Effector memory CD8-positive, alpha-beta T cell (primary cell): Measurements from ENCODE around the gene RIPOR2.

ENCODE experiments used
- ATAC-seq: fragments of 150-1000 bp; cut with Tn5 transposase; replicated peaks from 2 replicates; pipeline ENCODE4 v1.10.0; 2021; ENCODE audit warnings: mild to moderate bottlenecking, moderate library complexity
- DNase-seq, 3 experiments: peaks; one replicate each; pipeline ENCODE4 v3.0.0; 2021
- H3K27ac Mint-ChIP-seq, 2 donors: one replicate each; pipeline ENCODE4 v1.8.0; 2022; ENCODE audit warnings: mild to moderate bottlenecking in 2 of 2, mixed read lengths in 2 of 2, moderate library complexity in 2 of 2
- H3K27me3 Mint-ChIP-seq, 2 donors: one replicate each; pipeline ENCODE4 v1.8.0; 2022; ENCODE audit warnings: mixed read lengths in 2 of 2
- H3K36me3 Mint-ChIP-seq: one replicate; pipeline ENCODE4 v1.8.0; 2022; ENCODE audit warnings: mild to moderate bottlenecking, moderate library complexity, mixed read lengths; ENCODE audit not compliant: insufficient read depth
- H3K4me1 Mint-ChIP-seq, 2 donors: one replicate each; pipeline ENCODE4 v1.8.0; 2022; ENCODE audit warnings: low read depth in 2 of 2, mixed read lengths in 2 of 2
- H3K4me3 Mint-ChIP-seq, 2 donors: one replicate each; pipeline ENCODE4 v1.8.0; 2022; ENCODE audit warnings: mild to moderate bottlenecking in 2 of 2, mixed read lengths in 2 of 2, moderate library complexity in 2 of 2
- H3K9me3 Mint-ChIP-seq, 2 donors: one replicate each; pipeline ENCODE4 v1.8.0; 2022; ENCODE audit warnings: mixed read lengths in 2 of 2

Gene RIPOR2

GRCh38 chr6:24968783-24969182 is 33.0 kb upstream of the RIPOR2 start:
- H3K4me1 Mint-ChIP-seq, result peaks cover 64 to 74% of the 10 kb centered on the region in 2 donors

GRCh38 chr6:24967211-24967610 is 31.5 kb upstream of the RIPOR2 start:
- ATAC-seq (no peak), DNase-seq (no peak)
- Mint-ChIP-seq H3K9me3 (peaks cover 0 to 2% of the 10 kb centered on the region in 2 donors), H3K27ac (peak overlapping the region; percentile 55 to 73), H3K36me3 (peaks cover 2% of the 10 kb centered on the region), H3K4me3 (peak overlapping the region in 1 of 2 donors; percentile 22), H3K4me1 (peaks cover 57 to 68% of the 10 kb centered on the region in 2 donors), H3K27me3 (no peaks in the 10 kb centered on the region)

More at GRCh38 chr6:24968783-24969182, 33.0 kb upstream of the RIPOR2 start:
- ATAC-seq (peak; percentile 87), DNase-seq (no peak)
- H3K4me3 Mint-ChIP-seq, result peak overlapping the region; percentile 43 to 48
- peaks cover 2% of the 10 kb centered on the region for H3K36me3 Mint-ChIP-seq
- H3K27ac Mint-ChIP-seq, result peak overlapping the region; percentile 81 to 94
- peaks cover 0 to 2% of the 10 kb centered on the region in 2 donors for H3K9me3 Mint-ChIP-seq
- no peaks in the 10 kb centered on the region for H3K27me3 Mint-ChIP-seq

DNA sequence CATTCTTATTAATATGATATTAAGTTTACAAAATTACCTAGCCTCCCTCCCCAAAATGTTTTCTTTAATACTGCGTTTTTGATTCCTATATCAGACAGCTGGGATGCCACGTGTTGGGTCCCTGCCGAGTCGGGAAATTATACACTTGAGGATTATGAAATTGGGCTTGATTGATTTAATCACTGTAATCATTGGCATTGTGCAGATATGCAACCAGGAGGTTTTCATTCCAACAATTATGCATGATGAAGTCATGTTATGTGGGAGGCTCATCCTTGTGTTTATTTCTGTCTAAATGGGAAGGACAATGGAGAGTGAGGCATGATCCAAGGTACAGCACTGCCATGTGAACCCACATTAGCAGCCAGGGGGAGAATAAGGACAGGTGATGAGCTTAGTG is 30.6 kb upstream of the RIPOR2 start:
- DNase-seq, result no peak
- Mint-ChIP-seq H3K27me3 (no peaks in the 10 kb centered on the region), H3K4me3 (no peak overlapping the region), H3K36me3 (peaks cover 2% of the 10 kb centered on the region), H3K9me3 (peaks cover 0 to 2% of the 10 kb centered on the region in 2 donors), H3K4me1 (peaks cover 58 to 67% of the 10 kb centered on the region in 2 donors), H3K27ac (peak overlapping the region; percentile 55 to 78)
- no peak for ATAC-seq

DNA sequence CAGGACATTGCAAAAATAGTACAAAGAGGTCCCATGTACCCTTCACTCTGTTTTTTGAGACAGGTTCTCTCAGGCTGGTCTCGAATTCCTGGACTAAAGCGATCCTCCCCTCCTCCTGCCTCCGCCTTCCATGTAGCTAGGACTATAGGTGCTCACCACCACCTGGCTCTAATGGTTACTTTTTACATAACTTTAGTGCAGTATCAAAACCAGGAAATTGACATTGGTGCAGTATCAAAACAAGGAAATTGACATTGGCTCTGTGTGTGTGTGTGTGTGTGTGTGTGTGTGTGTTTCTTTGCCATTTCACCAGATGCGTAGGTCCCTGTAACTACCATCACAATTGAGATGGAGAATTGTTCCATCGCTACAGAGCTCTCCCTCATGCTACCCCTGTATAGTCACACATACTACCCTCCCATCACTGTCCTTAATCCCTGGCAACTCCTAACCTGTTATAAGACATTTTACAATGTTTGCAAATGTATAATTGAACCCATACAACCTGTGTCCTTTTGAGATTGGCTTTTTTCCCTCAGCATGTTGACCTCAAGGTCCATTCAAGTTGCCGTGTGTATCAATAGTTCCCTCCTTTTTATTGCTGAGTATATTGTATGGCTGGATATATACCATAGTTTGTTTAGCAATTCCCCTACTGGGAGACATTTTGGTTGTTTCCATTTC is 28.3 kb upstream of the RIPOR2 start:
- Mint-ChIP-seq H3K9me3 (peaks cover 0 to 2% of the 10 kb centered on the region in 2 donors), H3K27me3 (no peaks in the 10 kb centered on the region), H3K4me1 (peaks cover 59 to 70% of the 10 kb centered on the region in 2 donors), H3K36me3 (peaks cover 2% of the 10 kb centered on the region), H3K27ac (no peak overlapping the region), H3K4me3 (no peak overlapping the region)
- DNase-seq (no peak), ATAC-seq (no peak)

DNA sequence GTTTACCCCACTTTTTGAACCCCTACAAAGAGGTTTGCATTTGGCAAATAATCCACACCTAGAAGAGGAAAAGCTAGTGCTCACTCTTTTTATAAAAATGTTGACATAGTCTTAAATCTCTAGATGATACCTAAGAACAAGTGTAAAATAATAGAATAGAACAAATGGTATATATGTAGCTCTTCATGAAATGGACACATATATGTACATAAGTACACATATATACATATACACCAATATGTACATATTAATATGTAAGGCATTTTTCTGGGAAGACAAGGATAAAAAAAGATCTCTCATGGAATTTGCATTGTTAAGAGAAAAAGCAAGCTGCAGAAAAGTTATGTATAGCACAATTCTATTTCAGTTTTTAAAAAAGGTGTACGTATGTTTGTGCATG is 27.6 kb upstream of the RIPOR2 start:
- DNase-seq (no peak), ATAC-seq (no peak)
- no peak overlapping the region for H3K27ac Mint-ChIP-seq
- no peaks in the 10 kb centered on the region for H3K27me3 Mint-ChIP-seq
- H3K9me3 Mint-ChIP-seq, result peaks cover 0 to 2% of the 10 kb centered on the region in 2 donors
- H3K4me1 Mint-ChIP-seq, result peaks cover 56 to 70% of the 10 kb centered on the region in 2 donors
- no peak overlapping the region for H3K4me3 Mint-ChIP-seq
- H3K36me3 Mint-ChIP-seq, result peaks cover 2% of the 10 kb centered on the region

- H3K9me3 Mint-ChIP-seq, result no peaks in the 10 kb centered on the region
- DNase-seq (no peak), ATAC-seq (no peak)
- peak overlapping the region in 1 of 2 donors; percentile 7 for H3K4me3 Mint-ChIP-seq
- H3K27ac Mint-ChIP-seq, result peak overlapping the region; percentile 71 to 89
- peaks cover 55 to 69% of the 10 kb centered on the region in 2 donors for H3K4me1 Mint-ChIP-seq
- H3K36me3 Mint-ChIP-seq, result peaks cover under 1% of the 10 kb centered on the region
- H3K27me3 Mint-ChIP-seq, result no peaks in the 10 kb centered on the region
These were observed 26.1 kb upstream of the RIPOR2 start for GRCh38 chr6:24961852-24962251.

DNA sequence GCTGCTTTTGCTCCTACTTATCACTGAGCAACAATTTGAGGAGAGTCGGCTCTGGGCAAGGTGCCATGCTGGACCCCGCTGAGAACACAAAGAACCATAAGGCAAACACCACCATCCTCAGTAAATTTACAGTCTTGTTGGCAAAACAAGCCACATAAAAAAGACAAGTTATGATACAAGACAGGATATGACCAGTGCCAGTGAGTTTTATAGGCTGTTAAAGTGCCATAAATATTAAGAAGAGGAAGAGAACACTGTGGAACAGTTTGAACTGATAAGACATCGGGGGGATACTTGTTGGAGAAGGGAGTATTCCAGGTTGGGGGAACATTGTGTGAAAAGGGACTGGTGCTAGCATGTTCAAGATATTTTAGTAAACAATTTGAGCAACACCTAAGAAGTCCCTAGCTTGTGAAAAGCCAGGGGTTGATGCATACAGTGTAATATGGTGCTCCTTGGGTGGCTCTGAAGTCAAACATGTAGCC is 25.3 kb upstream of the RIPOR2 start:
- H3K4me3 Mint-ChIP-seq, result peak overlapping the region; percentile 65 to 69
- H3K27ac Mint-ChIP-seq, result peak overlapping the region; percentile 71 to 89
- no peaks in the 10 kb centered on the region for H3K9me3 Mint-ChIP-seq
- H3K36me3 Mint-ChIP-seq, result no peaks in the 10 kb centered on the region
- H3K27me3 Mint-ChIP-seq, result no peaks in the 10 kb centered on the region
- no peak for DNase-seq
- peak; percentile 76 for ATAC-seq
- peaks cover 53 to 68% of the 10 kb centered on the region in 2 donors for H3K4me1 Mint-ChIP-seq

GRCh38 chr6:24959319-24959718 is 23.6 kb upstream of the RIPOR2 start:
- peak; percentile 36 for ATAC-seq
- no peaks in the 10 kb centered on the region for H3K36me3 Mint-ChIP-seq
- H3K4me3 Mint-ChIP-seq, result peak overlapping the region; percentile 65 to 69

DNA sequence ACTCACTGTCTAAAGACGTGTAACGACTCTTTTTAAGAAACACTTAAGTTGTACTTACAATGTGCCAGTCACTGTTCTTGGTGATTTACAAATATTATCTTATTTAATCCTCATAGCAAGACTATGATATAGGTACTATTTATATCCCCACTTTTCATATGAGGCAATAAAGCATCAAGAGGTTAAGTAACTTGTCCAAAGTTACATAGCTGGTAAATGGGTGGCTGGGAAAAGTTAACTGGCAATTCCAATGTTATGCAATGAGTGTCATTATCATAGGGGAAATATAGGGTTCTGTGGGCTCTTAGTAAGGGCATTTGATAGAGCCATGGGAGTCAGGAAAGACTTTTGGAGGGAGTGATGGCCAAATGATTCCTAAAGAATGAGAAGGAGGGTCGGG is 21.4 kb upstream of the RIPOR2 start:
- H3K27ac Mint-ChIP-seq, result peak overlapping the region; percentile 8 to 79
- H3K36me3 Mint-ChIP-seq, result peaks cover 6% of the 10 kb centered on the region
- peak overlapping the region; percentile 24 to 62 for H3K4me3 Mint-ChIP-seq
- no peak for DNase-seq
- no peaks in the 10 kb centered on the region for H3K27me3 Mint-ChIP-seq
- no peak for ATAC-seq
- no peaks in the 10 kb centered on the region for H3K9me3 Mint-ChIP-seq
- peaks cover 65 to 74% of the 10 kb centered on the region in 2 donors for H3K4me1 Mint-ChIP-seq

More at GRCh38 chr6:24959319-24959718, 23.6 kb upstream of the RIPOR2 start:
- Mint-ChIP-seq H3K9me3 (no peaks in the 10 kb centered on the region), H3K27ac (peak overlapping the region; percentile 71 to 89), H3K27me3 (no peaks in the 10 kb centered on the region), H3K4me1 (peaks cover 60 to 77% of the 10 kb centered on the region in 2 donors)
- DNase-seq, result no peak

DNA sequence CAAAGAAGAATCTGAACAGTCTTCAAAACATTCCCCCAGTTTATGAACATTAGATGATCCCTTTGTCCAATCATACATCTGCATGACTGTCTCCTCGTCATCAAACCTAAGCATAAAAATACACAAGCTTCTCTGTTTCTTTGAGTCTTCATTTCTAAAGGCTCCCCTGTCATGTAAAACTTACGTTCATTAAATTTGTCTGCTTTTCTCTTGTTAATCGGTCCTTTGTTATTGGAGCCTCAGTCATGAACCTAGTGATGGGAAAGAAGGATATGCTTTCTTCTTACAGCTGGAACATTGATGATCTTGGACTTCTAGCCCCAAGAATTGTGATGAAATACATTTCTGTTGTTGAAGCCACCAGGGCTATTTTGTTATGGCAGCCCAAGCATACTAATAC is 18.0 kb upstream of the RIPOR2 start:
- Mint-ChIP-seq H3K36me3 (peaks cover 8% of the 10 kb centered on the region), H3K9me3 (peaks cover 0 to 2% of the 10 kb centered on the region in 2 donors), H3K27ac (peak overlapping the region; percentile 86 to 96), H3K27me3 (no peaks in the 10 kb centered on the region), H3K4me1 (peaks cover 66 to 77% of the 10 kb centered on the region in 2 donors), H3K4me3 (peak overlapping the region; percentile 61 to 77)
- DNase-seq (no peak), ATAC-seq (no peak)

- H3K36me3 Mint-ChIP-seq, result peaks cover 11% of the 10 kb centered on the region
- peak overlapping the region; percentile 86 to 96 for H3K27ac Mint-ChIP-seq
- DNase-seq, result peak in 2 of 3 experiments; percentile 20 to 43
- peaks cover 0 to 2% of the 10 kb centered on the region in 2 donors for H3K9me3 Mint-ChIP-seq
- no peaks in the 10 kb centered on the region for H3K27me3 Mint-ChIP-seq
- peak; percentile 70 for ATAC-seq
- H3K4me3 Mint-ChIP-seq, result peak overlapping the region; percentile 61 to 77
- H3K4me1 Mint-ChIP-seq, result peaks cover 72 to 83% of the 10 kb centered on the region in 2 donors
These were observed 16.1 kb upstream of the RIPOR2 start for GRCh38 chr6:24951811-24952299.

DNA sequence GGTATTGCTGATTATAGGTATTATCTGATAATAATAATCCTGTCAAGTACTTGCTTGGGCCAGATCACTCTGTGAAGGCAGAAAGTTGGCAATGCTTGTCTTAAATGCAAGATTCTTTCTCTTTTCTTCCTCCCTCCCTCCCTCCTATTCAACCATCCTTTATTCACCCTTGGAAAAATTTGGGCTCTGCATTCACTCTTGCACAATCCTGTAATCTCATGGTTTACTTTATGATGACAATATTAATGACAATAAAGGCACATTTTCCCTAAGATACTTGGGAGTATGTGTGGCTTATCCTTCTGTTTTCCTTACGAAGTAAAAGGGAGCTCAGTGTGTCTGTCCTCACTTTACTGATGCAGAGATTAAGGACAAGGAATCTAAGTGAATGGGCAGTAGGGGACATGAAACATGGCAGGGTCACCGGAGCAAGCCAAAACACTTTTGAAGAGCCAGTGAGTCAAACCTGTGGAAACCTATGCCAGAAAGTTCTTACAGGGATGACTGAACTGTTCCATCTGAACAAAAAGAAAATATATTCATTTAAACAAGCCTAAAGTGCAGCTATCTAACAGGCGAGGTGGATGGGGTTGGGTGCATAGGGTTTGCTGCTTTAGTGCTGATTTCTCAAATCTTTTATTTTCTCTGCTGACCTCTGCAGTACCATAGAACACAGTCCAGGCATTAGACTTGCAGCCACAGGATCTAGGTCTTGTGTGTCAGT is 14.6 kb upstream of the RIPOR2 start:
- H3K9me3 Mint-ChIP-seq, result peaks cover 0 to 2% of the 10 kb centered on the region in 2 donors
- no peaks in the 10 kb centered on the region for H3K27me3 Mint-ChIP-seq
- H3K27ac Mint-ChIP-seq, result peak overlapping the region; percentile 86 to 96
- peaks cover 69 to 79% of the 10 kb centered on the region in 2 donors for H3K4me1 Mint-ChIP-seq
- H3K4me3 Mint-ChIP-seq, result peak overlapping the region; percentile 61 to 77
- ATAC-seq (no peak), DNase-seq (no peak)
- peaks cover 11% of the 10 kb centered on the region for H3K36me3 Mint-ChIP-seq

GRCh38 chr6:24949020-24949569 is 13.3 kb upstream of the RIPOR2 start:
- peak overlapping the region; percentile 86 to 96 for H3K27ac Mint-ChIP-seq
- peaks cover 6 to 7% of the 10 kb centered on the region in 2 donors for H3K9me3 Mint-ChIP-seq
- no peaks in the 10 kb centered on the region for H3K27me3 Mint-ChIP-seq
- H3K4me3 Mint-ChIP-seq, result peak overlapping the region; percentile 61 to 77
- ATAC-seq (peak; percentile 58), DNase-seq (peak; percentile 34 to 53 (median 42))
- peaks cover 62 to 73% of the 10 kb centered on the region in 2 donors for H3K4me1 Mint-ChIP-seq
- peaks cover 15% of the 10 kb centered on the region for H3K36me3 Mint-ChIP-seq
